ENCODE measurements around the gene BBOX1.
"Not testable (repeated sequence)": the region's sequence is repeated elsewhere in the genome, so short reads cannot be mapped to it uniquely, and the experiment has no call there.

BBOX1 gene

DNA sequence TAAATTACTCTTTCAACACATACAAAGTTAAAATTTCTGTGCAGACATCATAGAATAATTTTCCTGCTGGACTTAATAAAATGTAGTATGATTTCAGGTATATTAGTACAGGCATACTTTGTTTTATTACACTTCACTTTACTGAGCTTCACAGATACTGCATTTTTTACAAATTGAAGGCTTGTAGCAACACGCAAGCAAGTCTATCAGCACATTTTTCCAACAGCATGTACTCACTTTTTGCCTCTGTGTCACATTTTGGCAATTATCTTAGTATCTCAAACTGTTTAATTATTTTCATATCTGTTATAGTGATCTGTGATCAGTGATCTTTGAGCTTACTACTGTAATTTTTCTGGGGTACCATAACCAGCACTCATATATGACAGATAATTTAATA is 44.5 kb downstream of the BBOX1 start:
- no peak for DNase-seq

DNA sequence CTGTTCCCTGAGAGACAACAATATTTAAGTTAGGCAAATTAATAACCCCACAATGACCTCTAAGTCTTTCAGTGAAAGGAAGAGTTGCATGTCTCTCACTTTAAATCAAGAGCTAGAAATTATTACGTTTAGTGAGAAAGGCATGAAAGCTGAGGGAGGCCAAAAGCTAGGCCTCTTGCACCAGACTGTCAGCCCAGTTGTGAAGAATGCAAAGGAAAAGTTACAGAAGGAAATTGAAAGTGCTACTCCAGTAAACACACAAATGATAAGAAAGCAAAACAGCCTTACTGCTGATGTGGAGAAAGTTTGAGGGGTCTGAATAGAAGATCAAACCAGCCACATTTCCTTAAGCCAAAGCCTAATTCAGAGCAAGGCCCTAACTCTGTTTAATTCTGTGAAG is 45.0 kb downstream of the BBOX1 start:
- no peak for DNase-seq

DNA sequence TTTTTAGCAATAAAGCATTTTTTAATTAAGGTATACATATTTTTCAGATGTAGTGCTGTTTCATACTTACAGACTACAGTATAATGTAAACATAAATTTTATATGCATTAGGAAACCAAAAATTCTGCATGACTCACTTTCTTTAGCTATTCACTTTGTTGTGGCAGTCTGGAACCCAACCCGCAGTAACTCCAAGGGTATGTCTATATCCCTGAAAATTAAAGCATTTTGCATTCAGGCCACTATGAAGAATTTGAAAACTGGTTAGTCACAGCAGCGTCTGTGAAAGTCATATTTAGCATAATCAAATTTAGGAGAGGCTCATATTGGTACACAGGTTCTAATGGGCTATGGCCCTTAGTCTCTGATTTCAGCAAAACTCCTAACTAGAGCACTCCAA is 46.8 kb downstream of the BBOX1 start:
- DNase-seq, result no peak

DNA sequence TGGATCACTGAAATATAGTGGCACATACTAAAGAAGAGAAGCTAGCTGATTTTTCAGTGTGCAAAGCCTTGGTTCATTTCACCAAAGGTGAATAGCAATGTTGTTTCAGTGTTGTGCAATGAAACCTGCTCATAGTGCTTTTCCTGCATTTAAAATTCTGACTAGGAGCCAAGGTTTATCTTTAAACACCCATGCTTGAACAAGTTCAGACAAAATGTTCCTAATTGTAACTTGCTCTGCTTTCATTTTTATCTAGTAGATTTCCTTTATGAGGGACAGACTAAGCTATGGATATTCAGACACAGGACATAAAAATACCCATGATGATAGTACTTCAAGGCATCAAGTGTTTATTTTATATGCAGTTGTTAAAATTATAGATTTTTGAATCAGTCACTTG is 47.7 kb downstream of the BBOX1 start:
- no peak for DNase-seq

DNA sequence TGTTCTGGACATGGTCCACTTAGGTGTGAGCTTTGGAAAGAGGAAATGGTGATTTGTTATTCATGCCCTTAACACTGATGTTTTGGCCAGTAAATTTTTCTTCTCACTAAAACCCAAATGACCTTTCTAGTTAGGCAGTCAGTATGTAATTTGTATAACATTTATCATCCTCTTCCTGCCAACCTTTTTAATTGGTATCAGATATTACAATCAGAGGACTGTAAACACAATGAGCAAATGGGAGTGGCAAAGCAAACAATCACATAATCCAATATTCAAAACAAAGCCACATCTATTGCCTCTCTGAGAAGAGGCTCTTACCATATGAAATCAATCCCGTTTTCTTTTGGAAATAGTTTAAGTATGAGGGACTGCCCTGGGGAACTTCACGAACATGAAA is 49.1 kb downstream of the BBOX1 start:
- DNase-seq, result no peak

DNA sequence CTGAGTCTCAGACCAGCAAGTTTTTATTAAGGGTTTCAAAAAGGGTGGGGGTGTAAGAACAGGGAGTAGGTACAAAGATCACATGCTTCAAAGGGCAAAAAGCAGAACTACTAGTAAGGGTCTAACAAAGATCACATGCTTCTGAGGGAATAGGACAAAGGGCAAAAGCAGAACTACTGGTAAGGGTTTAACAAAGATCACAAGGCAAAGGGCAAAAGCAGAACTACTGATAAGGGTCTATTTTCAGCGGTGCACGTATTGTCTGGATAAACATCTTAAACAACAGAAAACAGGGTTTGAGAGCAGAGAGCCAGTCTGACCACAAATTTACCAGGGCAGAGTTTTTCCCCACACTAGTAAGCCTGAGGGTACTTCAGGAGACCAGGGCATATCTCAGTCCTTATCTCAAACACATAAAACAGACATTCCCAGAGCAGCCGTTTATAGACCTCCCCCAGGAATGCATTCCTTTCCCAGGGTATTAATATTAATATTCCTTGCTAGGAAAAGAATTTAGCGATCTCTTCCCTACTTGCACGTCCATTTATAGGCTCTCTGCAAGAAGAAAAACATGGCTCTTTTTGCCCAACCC is 49.8 kb downstream of the BBOX1 start:
- DNase-seq, result not testable (repeated sequence)

DNA sequence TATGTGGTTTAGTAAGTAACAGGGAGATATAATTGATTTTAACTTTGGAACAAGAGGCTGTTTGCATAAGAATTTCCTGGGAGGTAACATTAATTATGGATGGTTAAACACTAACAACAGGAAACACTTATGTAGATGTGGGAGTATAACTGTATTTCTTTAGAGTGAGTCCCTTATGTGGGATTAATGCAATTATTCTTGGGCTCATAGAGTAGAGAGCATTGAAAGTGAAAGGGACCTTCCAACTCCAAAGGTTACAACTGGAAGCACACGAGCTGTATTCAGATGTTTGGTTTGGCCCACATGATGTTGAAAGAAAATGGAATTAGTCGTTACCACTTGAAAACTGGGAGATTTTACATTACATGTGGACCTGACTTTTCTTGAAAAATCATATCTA is 53.5 kb downstream of the BBOX1 start:
- no peak for DNase-seq

DNA sequence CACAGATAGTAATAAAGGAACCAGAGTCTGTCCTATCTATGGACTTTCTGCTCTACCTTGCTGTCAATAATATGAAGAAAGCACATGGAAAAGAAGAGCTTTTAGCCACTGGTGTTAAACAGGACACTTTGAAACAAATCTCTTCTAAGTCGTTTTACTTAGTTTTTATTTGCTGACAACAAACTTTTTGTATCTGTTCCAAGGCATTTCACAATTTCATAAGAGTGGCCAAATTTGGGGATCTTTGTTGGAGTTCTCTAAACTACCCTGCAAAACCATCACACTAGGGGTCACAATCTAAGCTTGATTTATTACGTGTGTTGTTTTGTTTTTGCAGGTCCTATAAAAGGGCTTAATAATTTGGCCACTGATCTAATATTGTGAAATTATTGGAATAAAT is 54.4 kb downstream of the BBOX1 start:
- DNase-seq, result no peak

DNA sequence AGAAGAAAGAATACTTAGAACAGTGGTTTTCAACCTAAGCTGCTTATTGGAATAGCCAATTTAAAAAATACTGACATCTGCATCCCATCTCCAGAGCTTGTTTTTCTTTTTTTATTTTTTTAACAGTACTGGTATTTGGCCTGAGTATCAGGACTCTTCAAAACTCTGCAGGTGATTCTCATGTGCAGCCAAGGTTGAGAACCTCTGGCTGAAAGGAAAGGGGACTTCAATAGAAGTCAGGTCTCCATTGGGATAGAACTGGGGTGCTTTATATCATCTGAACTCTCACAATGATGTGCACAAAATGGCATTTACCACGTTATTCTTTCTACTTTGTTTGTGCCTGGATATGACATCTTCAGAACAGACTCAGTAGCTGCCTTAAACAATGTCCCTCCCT is 55.3 kb downstream of the BBOX1 start:
- DNase-seq, result no peak

DNA sequence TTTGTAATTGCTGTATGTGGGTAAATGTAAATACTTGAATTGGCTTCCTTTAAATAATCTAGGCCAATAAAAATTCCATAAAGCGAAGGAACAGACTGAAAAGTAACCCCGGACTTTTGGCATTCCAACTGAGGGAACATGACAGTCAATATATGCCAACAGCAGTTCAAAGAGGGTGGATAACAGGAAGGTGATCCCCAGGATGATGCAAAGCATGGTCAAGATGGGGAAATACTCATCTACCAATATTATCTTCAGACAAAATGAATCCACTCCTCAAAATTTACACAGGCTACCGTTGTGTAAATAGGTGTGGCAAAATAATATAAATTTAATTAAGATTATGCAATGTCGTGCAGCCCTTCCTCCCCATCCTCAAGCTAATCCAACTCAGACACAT is 56.9 kb downstream of the BBOX1 start:
- DNase-seq, result no peak

DNA sequence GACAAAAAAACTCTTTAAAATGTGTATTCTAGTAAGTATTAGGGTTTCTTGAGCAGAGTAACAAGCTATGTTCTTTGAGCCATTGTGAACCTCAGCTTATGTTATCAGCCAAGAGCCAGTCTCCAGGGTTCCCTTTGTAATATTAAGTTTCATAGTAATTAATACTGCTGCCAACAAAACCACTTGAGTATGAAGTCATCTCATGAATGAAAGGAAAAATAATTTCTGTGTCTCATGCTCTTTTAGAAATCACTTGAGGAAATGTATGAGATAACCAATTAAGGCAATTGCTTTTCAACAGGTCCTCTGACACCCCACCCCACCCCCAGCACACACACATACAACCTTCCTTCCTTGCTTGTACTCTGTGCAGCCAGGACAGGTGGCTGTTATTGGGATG is 59.9 kb downstream of the BBOX1 start:
- no peak for DNase-seq

DNA sequence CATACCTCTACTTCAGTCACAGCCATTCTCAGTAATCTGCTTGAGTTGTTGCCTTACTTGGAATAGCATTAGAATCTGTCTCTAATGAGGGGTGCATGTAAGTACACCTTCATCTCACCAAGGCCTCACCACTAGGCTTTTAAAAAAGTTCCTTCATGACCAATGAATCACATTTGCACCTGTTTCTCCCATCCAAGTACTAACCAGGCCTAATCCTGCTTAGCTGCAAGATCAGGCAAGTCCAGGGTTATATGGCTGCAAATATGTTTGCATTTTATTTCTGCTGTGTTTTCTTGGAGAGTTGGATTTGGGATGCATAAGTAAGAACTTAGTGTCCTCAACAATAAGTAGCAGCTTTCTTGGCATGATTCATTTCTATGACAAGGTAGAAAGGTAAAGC is 66.9 kb downstream of the BBOX1 start:
- no peak for DNase-seq

DNA sequence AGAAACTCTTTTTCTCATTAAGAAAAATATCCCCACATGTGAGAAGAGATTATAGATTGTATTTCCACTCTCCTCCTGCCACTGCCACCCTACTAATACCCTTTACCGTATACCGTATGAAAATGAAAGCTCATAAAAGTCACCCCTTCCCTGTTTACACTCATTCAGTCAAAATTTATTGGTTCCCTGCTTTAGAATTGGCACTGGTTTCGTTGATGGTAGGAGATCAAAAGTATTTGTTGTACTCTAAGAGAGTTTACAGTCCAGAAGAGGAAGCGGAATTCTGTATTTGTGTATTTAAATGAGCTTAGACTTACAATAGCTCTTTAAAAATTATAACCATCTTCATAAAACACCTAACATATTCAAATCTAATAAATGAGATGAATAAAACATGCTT is 68.2 kb downstream of the BBOX1 start:
- DNase-seq, result no peak

DNA sequence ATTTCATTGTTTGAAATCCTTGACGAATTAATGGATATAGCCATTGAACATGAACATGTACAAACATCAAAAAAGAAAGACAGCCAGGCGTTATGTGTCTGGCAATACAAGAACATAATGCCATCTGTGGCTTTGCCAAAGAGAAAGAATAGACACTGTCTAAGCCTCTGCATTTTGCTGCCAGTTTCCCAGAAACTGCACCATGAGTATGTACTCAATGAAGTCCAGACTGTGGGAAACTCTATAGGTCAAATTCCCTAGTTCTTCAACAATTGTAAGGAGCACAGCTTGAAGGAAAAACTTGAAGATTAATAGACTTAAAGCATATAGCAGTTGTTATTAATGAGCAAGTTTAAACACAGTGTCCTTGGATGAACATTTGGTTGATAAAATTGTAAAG is 71.3 kb downstream of the BBOX1 start:
- DNase-seq, result no peak

DNA sequence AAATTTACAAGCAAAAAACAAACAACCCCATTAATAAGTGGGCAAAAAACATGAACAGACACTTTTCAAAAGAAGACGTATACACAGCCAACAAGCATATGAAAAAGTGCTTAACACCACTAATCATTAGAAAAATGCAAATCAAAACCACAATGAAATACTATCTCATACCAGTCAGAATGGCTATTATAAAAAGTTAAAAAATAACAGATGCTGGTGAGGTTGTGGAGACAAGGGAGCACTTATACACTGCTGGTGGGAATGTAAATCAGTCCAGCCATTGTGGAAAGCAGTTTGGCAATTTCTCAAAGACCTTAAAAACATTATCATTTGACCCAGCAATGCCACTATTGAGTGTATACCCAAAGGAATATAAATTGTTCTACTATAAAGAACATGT is 72.3 kb downstream of the BBOX1 start:
- DNase-seq, result no peak

DNA sequence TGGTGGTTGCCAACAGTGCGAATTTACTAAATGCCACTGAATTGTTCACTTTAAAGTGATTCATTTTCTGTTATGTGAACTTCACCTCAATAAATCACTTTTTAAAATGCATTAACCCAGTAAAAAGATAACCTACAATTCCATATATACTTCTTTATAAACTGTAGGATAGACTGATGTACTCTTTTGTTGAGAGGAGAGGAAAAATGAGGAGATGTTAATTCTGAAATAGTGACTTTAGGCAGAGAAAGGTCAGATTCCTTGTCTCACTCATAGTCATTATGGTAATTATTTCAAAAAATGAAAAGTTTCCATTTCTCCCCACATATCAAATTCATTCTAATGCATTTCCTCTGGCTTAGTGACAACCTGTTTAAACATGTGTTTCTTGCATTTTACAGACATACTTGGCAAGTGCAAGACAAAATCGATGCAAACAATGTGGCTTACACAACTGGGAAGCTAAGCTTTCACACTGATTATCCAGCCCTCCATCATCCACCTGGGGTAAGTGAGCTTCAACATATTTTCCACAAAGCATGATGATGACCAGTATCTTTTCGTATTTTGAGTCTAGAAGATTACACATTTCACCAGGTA is 74.5 kb downstream of the BBOX1 start:
- no peak for DNase-seq

DNA sequence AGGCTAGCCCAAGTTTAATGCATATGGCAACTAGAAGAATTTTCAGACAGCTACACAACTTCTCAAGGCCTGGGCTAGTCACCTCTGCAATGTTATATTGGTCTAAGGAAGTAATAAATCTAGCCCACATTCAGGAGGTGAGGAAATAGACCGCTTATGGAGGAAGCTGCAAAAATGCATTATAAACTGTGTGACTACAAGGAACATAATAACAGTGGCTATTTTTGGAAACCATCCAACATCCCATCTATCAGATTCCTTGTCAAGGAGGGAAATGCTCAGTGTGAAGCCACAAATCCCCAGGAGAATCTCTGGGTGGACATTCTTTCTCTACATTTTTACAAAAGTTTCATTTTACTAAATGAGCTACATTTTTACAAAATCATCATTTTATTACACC is 76.1 kb downstream of the BBOX1 start:
- DNase-seq, result no peak

DNA sequence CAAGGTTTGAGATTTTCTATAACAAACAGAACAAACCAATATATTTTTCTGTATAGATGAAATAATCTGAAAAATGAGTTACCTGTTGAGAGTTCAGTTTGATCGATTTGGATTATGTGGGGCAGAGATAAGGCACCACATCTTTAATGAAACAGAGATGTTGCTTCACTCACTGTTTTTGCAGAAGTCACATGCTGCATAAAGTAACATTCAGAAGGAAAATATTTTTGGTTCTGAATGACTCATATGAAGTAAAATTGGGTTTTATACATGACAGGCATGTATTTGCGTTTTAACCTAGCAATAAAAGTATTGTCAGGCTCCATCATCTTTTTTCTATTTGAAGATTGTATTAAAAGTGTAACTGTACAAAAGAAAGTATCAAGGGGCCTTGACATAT is 77.8 kb downstream of the BBOX1 start:
- DNase-seq, result no peak

DNA sequence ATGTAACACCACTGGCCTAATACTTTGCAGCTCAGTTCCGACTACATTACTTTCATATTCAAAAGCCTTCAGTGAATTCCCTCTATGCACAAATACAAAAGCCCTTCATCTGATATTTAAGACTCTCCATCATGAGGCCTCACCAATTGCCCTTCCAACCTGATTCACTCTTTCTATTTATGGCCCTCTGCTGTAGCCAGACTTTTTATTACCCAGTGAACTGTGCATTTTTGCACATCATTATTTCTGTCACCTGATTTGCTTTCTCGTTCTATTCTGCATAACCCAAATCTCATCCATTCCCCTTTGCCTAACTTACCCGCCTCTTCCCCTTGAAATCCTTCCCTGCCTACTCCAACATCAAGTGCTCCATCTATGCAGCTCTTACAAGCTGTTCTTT is 78.3 kb downstream of the BBOX1 start:
- DNase-seq, result no peak

DNA sequence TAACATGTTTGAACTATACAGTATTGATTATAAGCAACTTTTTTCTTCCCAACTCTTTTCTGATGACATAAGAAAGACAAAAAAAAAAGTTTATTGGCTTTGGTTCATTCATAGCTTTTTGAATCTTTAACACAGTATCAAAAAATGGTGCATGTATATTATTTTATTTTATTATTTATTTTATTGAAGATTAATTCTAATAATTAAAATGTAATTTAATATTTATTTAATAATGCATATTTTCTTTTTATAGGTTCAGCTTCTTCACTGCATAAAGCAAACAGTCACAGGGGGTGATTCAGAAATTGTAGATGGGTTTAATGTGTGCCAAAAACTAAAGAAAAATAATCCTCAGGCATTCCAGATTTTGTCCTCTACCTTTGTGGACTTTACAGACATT is 78.8 kb downstream of the BBOX1 start:
- no peak for DNase-seq

DNA sequence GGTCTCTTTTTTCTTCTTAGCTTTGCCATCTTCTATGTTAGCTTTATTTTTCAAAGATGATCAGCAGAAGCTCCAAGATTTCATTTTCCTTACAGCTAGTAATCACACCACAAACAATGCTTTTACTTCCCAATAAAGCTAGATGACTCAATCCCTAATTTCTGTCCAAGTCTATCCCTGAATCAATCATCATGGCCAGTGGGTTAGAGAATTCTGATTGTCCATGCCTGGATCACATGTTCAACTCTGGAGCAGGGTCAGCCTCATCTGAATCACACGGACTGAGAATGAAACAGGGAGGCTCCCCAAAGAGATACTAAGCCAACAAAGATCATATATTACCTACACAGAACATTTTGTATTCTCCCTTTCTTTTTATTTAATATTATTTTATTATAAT is 79.6 kb downstream of the BBOX1 start:
- no peak for DNase-seq

DNA sequence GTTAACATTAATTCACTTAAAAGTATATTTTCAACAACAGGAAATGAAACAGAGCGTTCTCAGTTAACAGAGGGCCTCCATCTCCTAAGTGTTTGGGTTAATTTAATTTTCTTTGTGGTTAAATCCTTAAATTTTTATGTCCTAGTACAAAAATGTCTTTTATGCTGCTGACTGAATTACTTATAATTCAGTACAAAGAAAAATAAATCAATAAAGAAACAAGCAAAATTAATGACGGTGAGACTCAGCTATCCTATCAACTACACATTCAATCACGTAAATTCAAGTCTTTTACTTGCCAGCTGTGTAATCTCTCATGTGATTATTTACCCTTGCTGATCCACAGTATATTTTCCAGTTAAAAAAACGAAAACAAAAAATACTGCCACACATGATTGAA is 81.4 kb downstream of the BBOX1 start:
- DNase-seq, result no peak

DNA sequence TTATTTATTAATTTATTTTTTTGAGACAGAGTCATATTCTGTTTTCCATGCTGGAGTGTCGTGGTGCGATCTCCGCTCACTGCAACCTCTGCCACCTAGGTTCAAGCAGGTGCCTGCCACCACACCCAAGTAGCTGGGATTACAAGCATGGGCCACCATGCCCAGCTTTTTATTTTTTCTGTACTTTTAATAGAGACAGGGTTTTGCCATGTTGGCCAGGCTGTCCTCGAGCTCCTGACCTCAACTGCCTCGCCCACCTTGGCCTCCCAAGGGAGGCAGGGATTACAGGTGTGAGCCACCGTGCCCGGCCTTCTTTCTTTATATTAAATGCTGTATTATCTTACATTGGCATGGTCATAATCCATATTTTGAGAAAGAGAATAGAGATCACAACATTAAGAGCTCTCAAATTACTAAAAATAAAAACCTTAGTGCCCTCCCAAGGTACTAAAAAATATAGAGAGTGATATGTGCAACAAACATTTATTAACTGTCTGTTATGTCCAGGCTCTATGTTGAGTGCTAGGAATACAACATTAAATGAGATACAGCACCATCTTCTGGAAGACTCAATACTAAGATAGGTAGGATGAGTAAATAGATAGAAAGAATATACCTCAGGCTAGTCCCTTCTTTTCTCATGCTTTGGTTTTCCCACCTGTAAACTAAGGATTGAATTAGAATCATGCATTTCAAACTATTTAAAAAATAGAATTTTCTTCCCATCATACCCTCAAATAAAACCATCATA is 84.1 kb downstream of the BBOX1 start:
- no peak for DNase-seq

DNA sequence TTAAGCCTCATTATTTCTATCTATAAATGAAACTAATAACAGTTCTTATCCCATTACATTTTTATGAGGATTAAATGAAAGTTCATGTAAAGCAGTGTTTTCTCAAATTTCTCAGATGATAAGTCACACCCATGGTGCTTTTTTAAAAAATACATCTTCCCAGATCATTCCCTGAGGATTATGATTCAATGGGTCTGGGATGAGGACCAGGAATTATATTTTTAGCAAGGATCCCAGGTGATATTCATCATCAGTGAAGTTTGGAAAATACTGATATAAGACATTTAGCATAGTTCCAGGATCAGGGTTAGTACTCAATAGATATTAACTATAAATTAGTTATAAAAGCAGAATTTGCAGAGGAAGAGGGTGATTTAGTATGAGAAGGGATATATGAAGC is 89.1 kb downstream of the BBOX1 start:
- no peak for DNase-seq

DNA sequence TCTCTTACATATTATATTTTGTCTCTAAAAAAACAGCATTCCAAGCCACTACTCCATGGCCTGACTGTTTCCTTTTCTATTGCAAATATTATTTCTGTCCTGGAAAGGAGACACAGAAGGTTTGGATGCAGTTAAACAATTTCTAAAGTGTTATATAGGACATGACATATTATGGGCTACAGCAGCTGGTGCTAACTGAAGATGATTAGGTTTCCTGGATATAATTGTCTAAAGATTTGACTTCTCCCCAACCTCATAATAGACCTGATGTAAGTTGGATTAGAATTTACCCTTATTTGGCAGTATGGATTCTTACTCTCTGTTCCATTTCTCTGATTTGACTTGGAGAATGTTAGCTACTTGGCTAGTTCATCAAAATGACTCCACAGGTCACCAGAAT is 90.2 kb downstream of the BBOX1 start:
- no peak for DNase-seq
